ENCODE results near the gene WDR72.
"Not testable (repeated sequence)": the region's sequence is repeated elsewhere in the genome, so short reads cannot be mapped to it uniquely, and the experiment has no call there.

Gene WDR72

GRCh38 chr15:53588773-53589172 is 170.7 kb downstream of the WDR72 start:
- DNase-seq = no peak

GRCh38 chr15:53586799-53587198 is 172.7 kb downstream of the WDR72 start:
- DNase-seq = no peak

GRCh38 chr15:53581513-53581912 is 177.9 kb downstream of the WDR72 start:
- no peak for DNase-seq

- DNase-seq = no peak
These were observed 179.1 kb downstream of the WDR72 start for GRCh38 chr15:53580366-53580765.

GRCh38 chr15:53576841-53577240 is 182.6 kb downstream of the WDR72 start:
- no peak for DNase-seq

GRCh38 chr15:53573091-53573490 is 186.4 kb downstream of the WDR72 start:
- no peak for DNase-seq

- no peak for DNase-seq
These were observed 189.5 kb downstream of the WDR72 start for GRCh38 chr15:53569751-53570480.

GRCh38 chr15:53566912-53567311 is 192.6 kb downstream of the WDR72 start:
- no peak for DNase-seq

- no peak for DNase-seq
These were observed 193.7 kb downstream of the WDR72 start for GRCh38 chr15:53565721-53566120.

GRCh38 chr15:53564647-53565046 is 194.8 kb downstream of the WDR72 start:
- DNase-seq = no peak

GRCh38 chr15:53563627-53564026 is 195.8 kb downstream of the WDR72 start:
- DNase-seq = no peak

- no peak for DNase-seq
These were observed 199.8 kb downstream of the WDR72 start for GRCh38 chr15:53559364-53560277.

- no peak for DNase-seq
These were observed 201.1 kb downstream of the WDR72 start for GRCh38 chr15:53558384-53558783.

GRCh38 chr15:53555226-53555625 is 204.2 kb downstream of the WDR72 start:
- DNase-seq = no peak

- DNase-seq = no peak
These were observed 209.7 kb downstream of the WDR72 start for GRCh38 chr15:53549697-53550305.

GRCh38 chr15:53548236-53548635 is 211.2 kb downstream of the WDR72 start:
- DNase-seq = no peak

- DNase-seq = not testable (repeated sequence)
These were observed 218.7 kb downstream of the WDR72 start for GRCh38 chr15:53540626-53541300.

GRCh38 chr15:53539878-53540277 is 219.6 kb downstream of the WDR72 start:
- DNase-seq = no peak

GRCh38 chr15:53536479-53537120 is 222.9 kb downstream of the WDR72 start:
- no peak for DNase-seq

- DNase-seq = no peak
These were observed 223.6 kb downstream of the WDR72 start for GRCh38 chr15:53535886-53536285.

- DNase-seq = no peak
These were observed 225.2 kb downstream of the WDR72 start for GRCh38 chr15:53534105-53534839.

- no peak for DNase-seq
These were observed 228.7 kb downstream of the WDR72 start for GRCh38 chr15:53530761-53531160.
